HFF-Myc (cell line): ENCODE results near the gene GRB10.

ENCODE experiments used
- DNase-seq: peaks from one replicate; pipeline ENCODE4 v3.0.0-alpha.2; 2011; ENCODE audit warnings: low read depth; ENCODE audit errors: extremely low read depth
- H3K4me3 ChIP-seq: replicated peaks from 2 replicates; pipeline ENCODE4 v1.5.1; 2011; ENCODE audit warnings: low read depth, mild to moderate bottlenecking, control low read depth, low read length
- TF ChIP-seq, protein P1 (sequence below): IDR thresholded peaks from 2 replicates; pipeline ENCODE4 v1.5.1; 2012; ENCODE audit warnings: mild to moderate bottlenecking, low read depth, low read length, control low read depth; ENCODE audit errors: missing control alignments

The GRB10 gene

DNA sequence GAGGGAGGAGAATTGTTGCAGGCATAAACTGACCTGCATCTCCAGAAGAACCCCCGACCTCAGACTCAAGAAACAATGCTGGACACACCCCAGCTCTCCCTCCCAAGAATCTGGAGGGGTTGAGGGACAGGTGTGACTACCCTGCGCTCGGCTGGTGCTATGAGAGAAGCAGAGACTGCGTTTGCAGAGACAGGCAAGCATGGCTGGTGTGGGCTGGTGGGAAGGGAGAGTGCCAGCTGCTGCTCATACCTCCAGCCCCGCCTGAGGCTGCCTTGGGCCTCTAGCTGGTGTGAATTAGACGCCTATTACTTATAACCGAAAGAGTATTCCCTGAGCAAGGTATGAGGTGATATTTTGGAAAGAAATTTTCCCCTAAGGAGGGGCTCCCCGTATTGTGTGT is 169.2 kb downstream of the GRB10 start:
- H3K4me3 ChIP-seq: no peak overlapping the region
- no peak for DNase-seq
- TF ChIP-seq, protein P1, sequence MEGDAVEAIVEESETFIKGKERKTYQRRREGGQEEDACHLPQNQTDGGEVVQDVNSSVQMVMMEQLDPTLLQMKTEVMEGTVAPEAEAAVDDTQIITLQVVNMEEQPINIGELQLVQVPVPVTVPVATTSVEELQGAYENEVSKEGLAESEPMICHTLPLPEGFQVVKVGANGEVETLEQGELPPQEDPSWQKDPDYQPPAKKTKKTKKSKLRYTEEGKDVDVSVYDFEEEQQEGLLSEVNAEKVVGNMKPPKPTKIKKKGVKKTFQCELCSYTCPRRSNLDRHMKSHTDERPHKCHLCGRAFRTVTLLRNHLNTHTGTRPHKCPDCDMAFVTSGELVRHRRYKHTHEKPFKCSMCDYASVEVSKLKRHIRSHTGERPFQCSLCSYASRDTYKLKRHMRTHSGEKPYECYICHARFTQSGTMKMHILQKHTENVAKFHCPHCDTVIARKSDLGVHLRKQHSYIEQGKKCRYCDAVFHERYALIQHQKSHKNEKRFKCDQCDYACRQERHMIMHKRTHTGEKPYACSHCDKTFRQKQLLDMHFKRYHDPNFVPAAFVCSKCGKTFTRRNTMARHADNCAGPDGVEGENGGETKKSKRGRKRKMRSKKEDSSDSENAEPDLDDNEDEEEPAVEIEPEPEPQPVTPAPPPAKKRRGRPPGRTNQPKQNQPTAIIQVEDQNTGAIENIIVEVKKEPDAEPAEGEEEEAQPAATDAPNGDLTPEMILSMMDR: no peak

DNA sequence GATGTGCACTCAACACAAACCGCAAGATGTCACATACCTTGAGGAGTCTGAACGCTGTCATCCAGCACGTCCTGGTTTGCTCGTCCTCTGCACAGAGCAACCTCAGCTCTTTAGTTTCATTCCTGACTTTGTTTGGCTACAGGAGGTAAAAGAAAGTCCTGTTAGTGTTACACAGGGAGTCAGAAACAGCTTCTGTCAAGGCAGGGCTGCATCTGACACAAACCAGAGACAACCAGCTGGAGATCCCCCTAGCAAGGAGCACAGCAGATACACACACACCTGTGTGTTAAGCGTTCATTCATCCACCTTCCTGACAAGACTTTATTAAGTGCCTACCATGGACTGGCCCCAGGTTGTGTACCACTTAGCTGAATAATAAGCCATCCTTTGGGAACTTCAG is 170.0 kb downstream of the GRB10 start:
- no peak for DNase-seq
- TF ChIP-seq, protein P1: no peak

DNA sequence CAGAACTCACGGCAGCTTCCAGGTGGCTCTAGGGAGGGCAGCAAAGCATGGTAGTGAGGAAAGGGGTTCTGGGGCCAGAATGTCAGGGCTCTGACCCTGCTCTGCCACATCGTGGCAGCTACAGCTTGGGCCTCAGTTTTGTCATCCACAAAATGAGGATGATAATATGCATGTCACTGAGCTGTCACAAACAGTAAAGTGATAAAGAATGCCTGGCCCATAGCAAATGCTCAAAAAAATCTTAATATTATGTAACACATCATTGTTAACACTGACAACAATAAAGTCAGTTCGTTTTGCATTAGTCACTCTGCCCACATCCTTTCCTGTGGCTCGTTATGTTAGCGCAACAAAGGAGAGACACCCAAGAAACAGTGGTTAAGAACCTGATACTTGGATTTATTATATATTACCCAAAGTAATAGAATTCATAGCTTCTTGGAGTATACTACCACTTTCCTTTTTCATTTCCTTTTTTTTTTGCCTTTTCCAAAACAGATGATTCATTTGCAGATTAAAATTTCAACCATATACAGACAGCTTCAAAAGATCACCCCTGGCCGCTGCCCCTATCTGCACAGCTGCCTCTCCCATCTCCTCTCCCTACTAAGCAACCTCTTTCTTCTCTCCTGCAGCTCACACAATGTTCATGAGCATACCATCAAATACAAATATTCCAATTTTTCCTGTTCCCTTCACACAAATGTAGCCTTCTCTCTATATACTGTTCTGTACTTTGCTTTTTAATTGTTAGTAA is 172.0 kb downstream of the GRB10 start:
- peak; percentile 36 for DNase-seq
- TF ChIP-seq, protein P1: no peak
- H3K4me3 ChIP-seq: no peak overlapping the region

More for the DNA sequence above, 170.0 kb downstream of the GRB10 start:
- no peak overlapping the region for H3K4me3 ChIP-seq

DNA sequence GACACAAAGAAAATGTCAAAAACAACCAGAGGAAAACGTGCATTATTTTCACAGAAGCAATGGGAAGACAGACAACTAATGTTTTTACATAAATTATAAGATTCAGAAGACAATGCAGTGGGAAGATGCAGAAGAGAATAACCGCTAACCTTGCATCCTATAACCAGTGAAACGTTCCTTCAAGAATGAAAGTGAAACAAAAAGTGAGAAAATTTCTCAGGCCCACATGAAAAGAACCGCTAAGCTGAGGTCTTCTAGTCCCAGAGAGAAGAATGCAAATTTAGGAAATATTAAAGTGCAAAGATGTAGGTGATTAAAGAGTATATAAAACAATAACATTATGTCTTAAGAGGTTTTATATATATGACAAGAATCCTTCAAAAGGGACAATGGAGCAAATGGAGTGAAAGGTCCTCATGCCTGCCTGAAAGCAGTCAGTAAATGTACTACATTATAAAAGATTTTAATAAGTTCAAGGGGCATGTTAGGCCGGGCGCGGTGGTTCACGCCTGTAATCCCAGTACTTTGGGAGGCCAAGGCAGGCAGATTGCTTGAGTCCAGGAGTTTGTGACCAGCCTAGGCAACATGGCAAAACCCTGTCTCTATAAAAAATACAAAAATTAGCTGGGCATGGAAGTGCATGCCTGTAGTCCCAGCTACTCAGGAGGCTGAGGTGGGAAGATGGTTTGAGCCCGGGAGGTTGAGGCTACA is 174.3 kb downstream of the GRB10 start:
- no peak for DNase-seq
- H3K4me3 ChIP-seq: no peak overlapping the region
- TF ChIP-seq, protein P1: no peak

DNA sequence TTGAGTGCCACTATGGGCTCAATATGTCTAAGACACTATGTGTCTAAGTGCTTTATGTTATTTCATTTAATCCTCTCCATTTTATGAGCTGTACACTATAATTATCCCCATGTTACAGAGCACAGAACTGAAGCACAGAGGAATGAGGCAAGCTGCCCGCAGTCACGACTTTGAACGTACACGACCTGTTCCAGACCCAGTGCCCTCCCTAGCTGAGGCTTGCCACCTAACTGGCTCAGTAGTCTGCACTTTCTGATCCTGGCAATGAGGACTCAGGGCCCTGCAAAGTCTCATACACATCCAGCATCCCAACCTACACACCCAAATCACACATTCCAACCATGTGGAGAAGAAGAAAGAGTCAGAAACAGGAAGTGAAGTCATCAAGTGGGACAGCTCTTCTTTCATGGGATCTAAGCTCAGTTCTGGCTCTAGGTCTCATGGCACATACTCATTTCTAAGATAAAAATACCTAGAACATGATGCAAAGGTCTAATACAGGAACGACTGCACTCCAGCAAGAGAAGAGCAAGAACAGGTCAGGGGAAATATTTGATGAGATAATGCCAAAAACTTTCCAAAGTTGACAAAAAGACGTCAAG is 175.1 kb downstream of the GRB10 start:
- no peak for DNase-seq
- H3K4me3 ChIP-seq: no peak overlapping the region
- TF ChIP-seq, protein P1: no peak

DNA sequence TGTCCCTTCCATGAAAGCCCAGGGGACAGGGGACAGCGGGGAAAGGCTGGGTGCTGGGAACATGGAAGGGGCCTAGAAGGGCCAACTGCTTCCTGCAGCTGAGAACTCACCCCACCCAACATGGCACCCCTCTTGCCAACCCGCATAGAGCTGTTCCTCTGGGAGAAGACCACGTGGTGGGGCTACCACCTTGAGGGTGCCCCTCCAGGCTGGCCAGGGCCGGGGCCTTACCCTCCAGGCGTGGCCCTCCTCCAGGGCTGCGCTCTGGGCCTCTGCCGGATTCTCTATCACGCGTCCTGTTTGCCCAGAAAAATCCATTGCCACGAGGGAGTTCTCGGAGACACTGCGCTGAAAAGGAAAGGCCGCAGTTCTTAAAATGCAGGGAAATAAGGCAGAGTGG is 177.6 kb downstream of the GRB10 start:
- no peak for DNase-seq
- TF ChIP-seq, protein P1: no peak
- no peak overlapping the region for H3K4me3 ChIP-seq
